Measurements from ENCODE around the gene RRAS2.

The RRAS2 gene

DNA sequence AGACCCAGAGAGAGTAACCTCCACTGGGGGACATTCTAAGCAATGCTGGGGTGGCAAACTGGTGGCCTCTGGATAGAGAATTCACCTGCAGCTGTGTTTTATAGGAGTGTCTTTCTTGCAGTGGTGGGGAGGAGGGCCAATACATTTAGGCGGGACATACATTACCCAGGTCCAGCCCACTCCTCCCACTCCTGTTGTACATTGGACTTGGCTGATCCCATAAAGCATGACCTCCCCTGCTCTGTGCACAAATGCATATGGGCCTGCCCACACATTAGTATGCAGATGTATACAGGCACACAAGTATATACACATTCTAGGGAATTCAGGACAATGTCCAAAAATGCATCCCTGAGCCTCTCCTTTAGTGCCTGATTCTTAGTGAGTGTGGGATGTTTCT is 99.1 kb downstream of the RRAS2 start:
- no peaks in the 10 kb centered on the region for H3K4me1 ChIP-seq (ENCODE audit: low read length)
- H3K27ac ChIP-seq (ENCODE audit: low read length), result no peak overlapping the region
- no peak overlapping the region for H3K4me2 ChIP-seq (ENCODE audit: low read depth, low read length)
- no peaks in the 10 kb centered on the region for H4K20me1 ChIP-seq (ENCODE audit: insufficient read depth, low read length)
- no peak for DNase-seq
- H3K36me3 ChIP-seq (replicated peaks; ENCODE audit: insufficient read depth, low read length), result no peaks in the 10 kb centered on the region
- no peak overlapping the region for H2AFZ ChIP-seq (ENCODE audit: low read length)
- no peaks in the 10 kb centered on the region for H3K9me2 ChIP-seq (replicated peaks; ENCODE audit: insufficient read depth, low read length)
- H3K4me3 ChIP-seq (ENCODE audit: low read length), result no peak overlapping the region
- no peaks in the 10 kb centered on the region for H3K79me2 ChIP-seq (ENCODE audit: low read length)
- no peaks in the 10 kb centered on the region for H3F3A ChIP-seq (ENCODE audit: insufficient read depth, low read length)
- H3K27me3 ChIP-seq (replicated peaks; ENCODE audit: insufficient read depth, low read length), result no peaks in the 10 kb centered on the region
- no peaks in the 10 kb centered on the region for H3K9me3 ChIP-seq (replicated peaks; ENCODE audit: insufficient read depth, low read length)
- no peak overlapping the region for H3K9ac ChIP-seq (ENCODE audit: low read length)
- TF ChIP-seq EZH2 (optimal IDR thresholded peaks at IDR 0.05; ENCODE audit: low read depth, low read length) (no peak), EZH2phosphoT487 (IDR thresholded peaks at IDR 0.05; ENCODE audit: low read length) (no peak)
- TF ChIP-seq, protein P1, sequence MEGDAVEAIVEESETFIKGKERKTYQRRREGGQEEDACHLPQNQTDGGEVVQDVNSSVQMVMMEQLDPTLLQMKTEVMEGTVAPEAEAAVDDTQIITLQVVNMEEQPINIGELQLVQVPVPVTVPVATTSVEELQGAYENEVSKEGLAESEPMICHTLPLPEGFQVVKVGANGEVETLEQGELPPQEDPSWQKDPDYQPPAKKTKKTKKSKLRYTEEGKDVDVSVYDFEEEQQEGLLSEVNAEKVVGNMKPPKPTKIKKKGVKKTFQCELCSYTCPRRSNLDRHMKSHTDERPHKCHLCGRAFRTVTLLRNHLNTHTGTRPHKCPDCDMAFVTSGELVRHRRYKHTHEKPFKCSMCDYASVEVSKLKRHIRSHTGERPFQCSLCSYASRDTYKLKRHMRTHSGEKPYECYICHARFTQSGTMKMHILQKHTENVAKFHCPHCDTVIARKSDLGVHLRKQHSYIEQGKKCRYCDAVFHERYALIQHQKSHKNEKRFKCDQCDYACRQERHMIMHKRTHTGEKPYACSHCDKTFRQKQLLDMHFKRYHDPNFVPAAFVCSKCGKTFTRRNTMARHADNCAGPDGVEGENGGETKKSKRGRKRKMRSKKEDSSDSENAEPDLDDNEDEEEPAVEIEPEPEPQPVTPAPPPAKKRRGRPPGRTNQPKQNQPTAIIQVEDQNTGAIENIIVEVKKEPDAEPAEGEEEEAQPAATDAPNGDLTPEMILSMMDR (IDR thresholded peaks at IDR 0.05; ENCODE audit: low read length), result no peak

GRCh38 chr11:14259186-14259784 is 99.7 kb downstream of the RRAS2 start:
- DNase-seq, result no peak
- H2AFZ ChIP-seq (ENCODE audit: low read length), result no peak overlapping the region
- H3K27ac ChIP-seq (ENCODE audit: low read length), result no peak overlapping the region
- no peaks in the 10 kb centered on the region for H3K27me3 ChIP-seq (replicated peaks; ENCODE audit: insufficient read depth, low read length)
- H3K4me2 ChIP-seq (ENCODE audit: low read depth, low read length), result no peak overlapping the region
- no peaks in the 10 kb centered on the region for H4K20me1 ChIP-seq (ENCODE audit: insufficient read depth, low read length)
- H3K36me3 ChIP-seq (replicated peaks; ENCODE audit: insufficient read depth, low read length), result no peaks in the 10 kb centered on the region
- H3K9ac ChIP-seq (ENCODE audit: low read length), result no peak overlapping the region
- H3K4me3 ChIP-seq (ENCODE audit: low read length), result no peak overlapping the region
- no peaks in the 10 kb centered on the region for H3K79me2 ChIP-seq (ENCODE audit: low read length)
- H3K4me1 ChIP-seq (ENCODE audit: low read length), result no peaks in the 10 kb centered on the region
- H3K9me2 ChIP-seq (replicated peaks; ENCODE audit: insufficient read depth, low read length), result no peaks in the 10 kb centered on the region
- no peaks in the 10 kb centered on the region for H3K9me3 ChIP-seq (replicated peaks; ENCODE audit: insufficient read depth, low read length)
- TF ChIP-seq, protein P1 (IDR thresholded peaks at IDR 0.05; ENCODE audit: low read length), result no peak
- no peak for TF ChIP-seq EZH2phosphoT487 (IDR thresholded peaks at IDR 0.05; ENCODE audit: low read length)
- no peak for TF ChIP-seq EZH2 (optimal IDR thresholded peaks at IDR 0.05; ENCODE audit: low read depth, low read length)
- H3F3A ChIP-seq (ENCODE audit: insufficient read depth, low read length), result no peaks in the 10 kb centered on the region

GRCh38 chr11:14258221-14258935 is 100.6 kb downstream of the RRAS2 start:
- H3K4me2 ChIP-seq (ENCODE audit: low read depth, low read length), result no peak overlapping the region
- no peak overlapping the region for H3K4me3 ChIP-seq (ENCODE audit: low read length)
- TF ChIP-seq EZH2phosphoT487 (IDR thresholded peaks at IDR 0.05; ENCODE audit: low read length), result no peak
- no peak for TF ChIP-seq EZH2 (optimal IDR thresholded peaks at IDR 0.05; ENCODE audit: low read depth, low read length)
- TF ChIP-seq, protein P1 (IDR thresholded peaks at IDR 0.05; ENCODE audit: low read length), result no peak
- no peak overlapping the region for H2AFZ ChIP-seq (ENCODE audit: low read length)
- no peaks in the 10 kb centered on the region for H4K20me1 ChIP-seq (ENCODE audit: insufficient read depth, low read length)
- H3K27ac ChIP-seq (ENCODE audit: low read length), result no peak overlapping the region
- H3K79me2 ChIP-seq (ENCODE audit: low read length), result no peaks in the 10 kb centered on the region
- H3K9ac ChIP-seq (ENCODE audit: low read length), result no peak overlapping the region
- no peaks in the 10 kb centered on the region for H3K27me3 ChIP-seq (replicated peaks; ENCODE audit: insufficient read depth, low read length)
- H3K9me2 ChIP-seq (replicated peaks; ENCODE audit: insufficient read depth, low read length), result no peaks in the 10 kb centered on the region
- H3K4me1 ChIP-seq (ENCODE audit: low read length), result no peaks in the 10 kb centered on the region
- H3K9me3 ChIP-seq (replicated peaks; ENCODE audit: insufficient read depth, low read length), result no peaks in the 10 kb centered on the region
- H3K36me3 ChIP-seq (replicated peaks; ENCODE audit: insufficient read depth, low read length), result no peaks in the 10 kb centered on the region
- no peak for DNase-seq
- H3F3A ChIP-seq (ENCODE audit: insufficient read depth, low read length), result no peaks in the 10 kb centered on the region
